Esophagus squamous epithelium (tissue), 5 donors: Measurements from ENCODE around the gene PI4KA. TPM values are rescaled to one million over a fixed set of nuclear protein-coding genes. Genes with fewer than 3 reads are reported as not detected.

ENCODE experiments used
- DNase-seq: peaks from one replicate; lab custom pipeline; 2025; lab: John Stamatoyannopoulos, UW
- H3K27ac ChIP-seq, 4 donors: fragments of 200-600 bp; sonication (generic); one replicate each; pipeline ENCODE4 v1.5.1; 2016 to 2019; ENCODE audit warnings: mild to moderate bottlenecking in 1 of 4
- H3K27me3 ChIP-seq, 4 donors: fragments of 200-600 bp; sonication (generic); 1 replicate in 3 of 4; 2 replicates in 1 of 4; pipeline versions ENCODE4 v1.5.1 to v1.6.0; 2017 to 2021; ENCODE audit warnings: antibody characterized with exemption in 1 of 4
- H3K36me3 ChIP-seq, 3 donors: fragments of 200-600 bp; sonication (generic); one replicate each; pipeline ENCODE4 v1.5.1; 2016 to 2019
- H3K4me1 ChIP-seq, 3 donors: fragments of 200-600 bp; sonication (generic); one replicate each; pipeline ENCODE4 v1.5.1; 2017 to 2019
- H3K4me3 ChIP-seq, 4 donors: fragments of 200-600 bp; sonication (generic); 1 replicate in 3 of 4; 2 replicates in 1 of 4; pipeline ENCODE4 v1.5.1; 2016 to 2019; ENCODE audit warnings: mild to moderate bottlenecking in 2 of 4, moderate library complexity in 1 of 4
- H3K9me3 ChIP-seq, 3 donors: fragments of 200-600 bp; sonication (generic); one replicate each; pipeline ENCODE4 v1.5.1; 2016 to 2019
- POLR2A ChIP-seq, 4 donors: fragments of 450-650 bp; IDR thresholded peaks; one replicate each; pipeline ENCODE4 v1.6.1; 2017; ENCODE audit warnings: antibody characterized with exemption in 4 of 4, mild to moderate bottlenecking in 4 of 4, moderate library complexity in 3 of 4
- WGBS, 2 donors: methylation state at CpG; one replicate each; pipeline ENCODE4 v1.1.5; 2018; 5-methylcytosine and 5-hydroxymethylcytosine counted together
- intact Hi-C: fragments of 100-400 bp; cut with DNase I; formaldehyde crosslinking; loops from one replicate; pipeline ENCODE4 v1.15.0; 2022
- total RNA-seq, 4 donors: library from RNA; depleted of rRNA; stranded (reverse); fragments of >200 nt; gene quantifications; one replicate each; pipeline ENCODE4 v1.1.0, GENCODE V29; 2016
- TF ChIP-seq, protein P1 (sequence below), 6 experiments: fragments of 450-650 bp in 4 of 6; fragments of 200-600 bp in 2 of 6; sonication (generic) in 2 of 6; IDR thresholded peaks; one replicate each; pipeline ENCODE4 v1.5.1; 2016 to 2019; ENCODE audit warnings: antibody characterized with exemption in 6 of 6, mild to moderate bottlenecking in 4 of 6, moderate library complexity in 4 of 6
- donor health status: DM: yes; HTN: yes; CAD: no.

Gene PI4KA
- total RNA-seq, 4 donors from 2014 or later = 25.4 to 48.6 (median 33.8) TPM

GRCh38 chr22:20804650-20805049 lies 54.0 kb downstream of the PI4KA start:
- WGBS, 2 donors = 85 to 86% methylated on average over 4 of the region's 6 CpGs
- Histone ChIP-seq H3K4me3 (no peak overlapping the region), H3K36me3 (peaks cover 21 to 100% (median 47%) of the 10 kb centered on the region in 3 donors), H3K9me3 (no peaks in the 10 kb centered on the region), H3K4me1 (no peaks in the 10 kb centered on the region), H3K27ac (no peak overlapping the region), H3K27me3 (no peaks in the 10 kb centered on the region)
- TF ChIP-seq POLR2A (IDR thresholded peaks at IDR 0.05) = no peak
- TF ChIP-seq, protein P1, sequence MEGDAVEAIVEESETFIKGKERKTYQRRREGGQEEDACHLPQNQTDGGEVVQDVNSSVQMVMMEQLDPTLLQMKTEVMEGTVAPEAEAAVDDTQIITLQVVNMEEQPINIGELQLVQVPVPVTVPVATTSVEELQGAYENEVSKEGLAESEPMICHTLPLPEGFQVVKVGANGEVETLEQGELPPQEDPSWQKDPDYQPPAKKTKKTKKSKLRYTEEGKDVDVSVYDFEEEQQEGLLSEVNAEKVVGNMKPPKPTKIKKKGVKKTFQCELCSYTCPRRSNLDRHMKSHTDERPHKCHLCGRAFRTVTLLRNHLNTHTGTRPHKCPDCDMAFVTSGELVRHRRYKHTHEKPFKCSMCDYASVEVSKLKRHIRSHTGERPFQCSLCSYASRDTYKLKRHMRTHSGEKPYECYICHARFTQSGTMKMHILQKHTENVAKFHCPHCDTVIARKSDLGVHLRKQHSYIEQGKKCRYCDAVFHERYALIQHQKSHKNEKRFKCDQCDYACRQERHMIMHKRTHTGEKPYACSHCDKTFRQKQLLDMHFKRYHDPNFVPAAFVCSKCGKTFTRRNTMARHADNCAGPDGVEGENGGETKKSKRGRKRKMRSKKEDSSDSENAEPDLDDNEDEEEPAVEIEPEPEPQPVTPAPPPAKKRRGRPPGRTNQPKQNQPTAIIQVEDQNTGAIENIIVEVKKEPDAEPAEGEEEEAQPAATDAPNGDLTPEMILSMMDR (IDR thresholded peaks at IDR 0.05) = no peak
- intact Hi-C loops = no loop called here
- DNase-seq = no peak

DNA sequence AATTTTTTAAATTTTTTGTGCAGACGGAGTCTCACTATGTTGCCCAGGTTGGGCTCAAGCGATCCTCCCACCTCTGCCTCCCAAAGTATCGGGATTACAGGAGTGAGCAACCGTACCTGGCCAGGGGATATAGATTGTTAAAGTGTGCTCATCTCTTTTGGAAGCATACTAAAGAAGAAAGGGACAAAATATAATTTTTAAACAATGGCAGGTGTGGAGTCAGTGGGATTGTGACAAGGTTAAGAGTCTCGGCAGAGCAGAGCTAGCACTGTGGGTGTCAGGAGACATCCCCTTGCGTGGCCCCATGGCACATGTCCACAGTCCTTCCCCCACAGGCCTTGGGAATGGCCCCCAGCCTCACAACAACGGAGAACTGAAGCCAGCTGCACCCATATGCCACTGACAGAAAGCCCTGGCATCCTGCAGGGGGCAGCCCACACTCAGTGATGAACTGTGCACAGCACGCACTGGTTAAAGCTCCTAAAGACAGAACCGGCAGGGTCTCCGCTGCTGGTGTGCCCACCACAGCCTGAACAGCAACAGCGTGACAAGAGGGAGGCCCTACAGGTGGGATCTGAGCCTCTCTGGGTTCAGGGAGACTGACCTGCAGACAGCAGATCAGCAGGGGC lies 54.8 kb downstream of the PI4KA start:
- TF ChIP-seq, protein P1 (IDR thresholded peaks at IDR 0.05) = peak in 4 of 6 experiments; percentile 16 to 59 (median 28)
- no peak for TF ChIP-seq POLR2A (IDR thresholded peaks at IDR 0.05)
- peaks cover 21 to 100% (median 52%) of the 10 kb centered on the region in 3 donors for H3K36me3 ChIP-seq
- WGBS, 2 donors = 90 to 91% methylated on average over 6 to 7 of the region's 11 CpGs

DNA sequence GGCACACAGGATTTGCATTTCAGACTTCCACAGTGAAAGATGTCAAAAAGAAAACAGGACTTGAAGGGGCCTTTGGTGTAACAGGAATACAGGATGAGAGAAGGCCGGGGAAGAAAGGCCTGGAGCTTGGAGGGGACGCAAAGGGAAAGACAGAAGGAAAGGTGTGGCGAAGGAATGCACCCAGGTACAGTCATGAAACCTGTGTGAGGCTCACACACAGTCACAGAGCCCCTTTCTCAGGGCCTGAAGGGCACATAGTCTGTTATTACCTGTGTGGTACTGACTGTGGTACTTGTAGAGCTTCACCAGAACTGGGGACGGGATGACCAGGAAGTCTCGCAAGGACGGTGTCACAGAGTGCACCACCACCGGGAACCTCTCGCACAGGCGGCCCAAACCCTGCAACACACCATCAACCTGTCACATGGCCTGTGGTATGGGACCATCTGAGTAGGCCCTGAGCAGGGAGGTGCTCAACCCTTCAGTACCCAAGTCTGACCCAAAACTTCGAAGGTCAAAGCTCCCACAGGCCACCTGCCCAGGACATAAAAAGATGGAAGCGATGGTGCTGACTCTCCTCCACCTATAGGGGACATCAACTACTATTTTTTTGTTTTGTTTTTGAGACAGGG lies 55.6 kb downstream of the PI4KA start:
- H3K4me1 ChIP-seq = peaks cover 0 to 6% (median 0%) of the 10 kb centered on the region in 3 donors
- TF ChIP-seq, protein P1 (IDR thresholded peaks at IDR 0.05) = no peak
- TF ChIP-seq POLR2A (IDR thresholded peaks at IDR 0.05) = no peak
- no peak for DNase-seq
- H3K36me3 ChIP-seq = peaks cover 23 to 100% (median 56%) of the 10 kb centered on the region in 3 donors
- no peaks in the 10 kb centered on the region for H3K27me3 ChIP-seq
- no peaks in the 10 kb centered on the region for H3K9me3 ChIP-seq
- WGBS, 2 donors = 94% methylated on average over 8 to 11 of the region's 11 CpGs
- H3K4me3 ChIP-seq = no peak overlapping the region
- no peak overlapping the region for H3K27ac ChIP-seq
- intact Hi-C loops = no loop called here

More for the DNA sequence above, 54.8 kb downstream of the PI4KA start:
- Histone ChIP-seq H3K27ac (no peak overlapping the region), H3K9me3 (no peaks in the 10 kb centered on the region), H3K4me3 (no peak overlapping the region), H3K4me1 (peaks cover 0 to 6% (median 0%) of the 10 kb centered on the region in 3 donors), H3K27me3 (no peaks in the 10 kb centered on the region)
- DNase-seq = no peak
- intact Hi-C loops = no loop called here

DNA sequence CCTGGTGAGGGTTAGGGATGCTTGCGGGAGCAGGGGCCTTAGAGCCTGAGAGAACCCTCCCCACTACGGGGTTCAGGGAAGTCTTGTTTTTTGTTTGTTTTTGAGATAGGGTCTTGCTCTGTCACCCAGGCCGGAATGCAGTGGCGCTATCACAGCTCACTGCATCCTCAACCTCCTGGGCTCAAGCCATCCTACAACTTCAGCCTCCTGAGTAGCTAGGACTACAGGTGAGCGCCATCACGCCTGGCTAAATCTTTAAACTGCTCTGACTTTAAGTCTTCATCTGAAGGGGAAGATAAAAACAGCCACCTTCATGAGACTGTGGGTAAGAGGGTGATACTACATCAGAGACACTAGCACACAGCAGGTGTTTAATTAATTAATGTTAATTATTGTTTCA lies 56.2 kb downstream of the PI4KA start:
- TF ChIP-seq POLR2A (IDR thresholded peaks at IDR 0.05) = no peak
- TF ChIP-seq, protein P1 (IDR thresholded peaks at IDR 0.05) = no peak
- no peak overlapping the region for H3K27ac ChIP-seq
- H3K4me3 ChIP-seq = no peak overlapping the region
- no peaks in the 10 kb centered on the region for H3K27me3 ChIP-seq
- WGBS, 2 donors = 92 to 93% methylated on average over 4 to 6 of the region's 6 CpGs
- peaks cover 0 to 6% (median 0%) of the 10 kb centered on the region in 3 donors for H3K4me1 ChIP-seq
- DNase-seq = no peak
- no peaks in the 10 kb centered on the region for H3K9me3 ChIP-seq
- intact Hi-C loops = no loop called here
- peaks cover 26 to 100% (median 56%) of the 10 kb centered on the region in 3 donors for H3K36me3 ChIP-seq

DNA sequence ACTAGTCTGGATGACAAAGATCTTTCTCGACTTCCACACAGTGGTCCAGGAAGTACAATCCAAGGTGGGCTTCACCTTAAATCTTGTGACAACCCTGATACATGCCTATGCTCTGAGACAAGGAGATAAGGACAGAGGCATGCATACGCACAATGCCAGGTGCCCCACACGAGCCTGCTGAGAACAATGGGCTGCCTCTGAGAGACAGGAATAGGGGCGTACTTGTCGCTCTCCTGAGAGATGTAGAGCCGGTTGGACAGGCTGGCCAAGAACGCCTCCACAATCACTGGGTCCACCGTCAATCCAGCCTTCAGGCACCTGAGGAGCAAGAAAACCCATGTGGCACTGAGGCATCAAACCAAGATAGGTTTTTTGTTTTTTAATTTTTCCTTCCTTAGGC lies 59.2 kb downstream of the PI4KA start:
- Histone ChIP-seq H3K27me3 (no peaks in the 10 kb centered on the region), H3K36me3 (peaks cover 28 to 98% (median 59%) of the 10 kb centered on the region in 3 donors), H3K27ac (no peak overlapping the region), H3K9me3 (no peaks in the 10 kb centered on the region), H3K4me1 (peaks cover 0 to 6% (median 0%) of the 10 kb centered on the region in 3 donors), H3K4me3 (no peak overlapping the region)
- intact Hi-C loops = loop anchor here (10.0 kb wide), 1 partner anchor 65 kb away; no protein-coding TSS in a partner anchor
- 65 to 67% methylated on average over 6 to 8 of the region's 8 CpGs for WGBS, 2 donors
- no peak for DNase-seq
- TF ChIP-seq, protein P1 (IDR thresholded peaks at IDR 0.05) = no peak
- TF ChIP-seq POLR2A (IDR thresholded peaks at IDR 0.05) = no peak
